GM12873 (cell line): ENCODE results near the gene PITX1.
A peak's percentile ranks its signal among the peaks of the same experiment; 100 is the strongest.

Experiments
- CTCF ChIP-seq: IDR thresholded peaks from 2 replicates; pipeline ENCODE4 v1.5.1; 2012; ENCODE audit warnings: low read depth, mild to moderate bottlenecking, moderate library complexity, low read length, control low read depth; ENCODE audit not compliant: insufficient read depth; ENCODE audit errors: missing control alignments

PITX1 gene

GRCh38 chr5:135059000-135059923 lies 25.2 kb upstream of the PITX1 start:
- peak; percentile 2 for TF ChIP-seq CTCF

- no peak for TF ChIP-seq CTCF
These were observed 24.3 kb upstream of the PITX1 start for GRCh38 chr5:135058331-135058732.

GRCh38 chr5:135057233-135057632 lies 23.2 kb upstream of the PITX1 start:
- no peak for TF ChIP-seq CTCF

GRCh38 chr5:135056316-135057030 lies 22.4 kb upstream of the PITX1 start:
- TF ChIP-seq CTCF = no peak

- no peak for TF ChIP-seq CTCF
These were observed 21.4 kb upstream of the PITX1 start for GRCh38 chr5:135055396-135055795.

GRCh38 chr5:135054546-135054945 lies 20.5 kb upstream of the PITX1 start:
- no peak for TF ChIP-seq CTCF

GRCh38 chr5:135053989-135054388 lies 20.0 kb upstream of the PITX1 start:
- TF ChIP-seq CTCF = no peak
